ENCODE data around the gene VWC2. TPM values are rescaled to one million over a fixed set of nuclear protein-coding genes. Genes with fewer than 3 reads are reported as not detected.

The VWC2 gene
- total and polyA plus RNA-seq, 4 donors: 0.02 to 0.09 TPM; not detected in 2

- H3K9ac ChIP-seq (ENCODE audit: insufficient read depth in 1 of 2, low read length in 2 of 2): no peak overlapping the region
- H3K36me3 ChIP-seq (ENCODE audit: control insufficient read depth in 4 of 4, insufficient read depth in 4 of 4, low read length in 4 of 4): no peaks in the 10 kb centered on the region
- H3K27ac ChIP-seq (ENCODE audit: low read depth in 1 of 2, low read length in 1 of 2): peak overlapping the region in 1 of 2 donors; percentile 29
- ATAC-seq (ENCODE audit: insufficient read depth, low FRiP score): no peak
- H3K9me3 ChIP-seq (ENCODE audit: control insufficient read depth in 4 of 4, insufficient read depth in 3 of 4, low read length in 3 of 4): peaks cover 0 to 3% (median 0%) of the 10 kb centered on the region in 4 donors
- WGBS, 2 donors: 89 to 91% methylated on average over 4 of the region's 4 CpGs
- no peaks in the 10 kb centered on the region for H3K4me1 ChIP-seq (ENCODE audit: control insufficient read depth in 5 of 5, insufficient read depth in 5 of 5, low read length in 5 of 5)
- DNase-seq: no peak
- no peak for TF ChIP-seq CTCF (IDR thresholded peaks at IDR 0.05; ENCODE audit: control extremely low read depth, extremely low read depth)
- no peaks in the 10 kb centered on the region for H3K27me3 ChIP-seq (ENCODE audit: control insufficient read depth in 3 of 3, insufficient read depth in 3 of 3, low read length in 2 of 3)
- H3K4me3 ChIP-seq: no peak overlapping the region
These were observed 30.4 kb downstream of the VWC2 start for GRCh38 chr7:49803812-49804211.

- no peaks in the 10 kb centered on the region for H3K4me1 ChIP-seq (ENCODE audit: control insufficient read depth in 5 of 5, insufficient read depth in 5 of 5, low read length in 5 of 5)
- H3K27ac ChIP-seq (ENCODE audit: low read depth in 1 of 2, low read length in 1 of 2): peak overlapping the region in 1 of 2 donors; percentile 18
- no peak for ATAC-seq (ENCODE audit: insufficient read depth, low FRiP score)
- H3K27me3 ChIP-seq (ENCODE audit: control insufficient read depth in 3 of 3, insufficient read depth in 3 of 3, low read length in 2 of 3): no peaks in the 10 kb centered on the region
- TF ChIP-seq CTCF (IDR thresholded peaks at IDR 0.05; ENCODE audit: control extremely low read depth, extremely low read depth): no peak
- no peak for DNase-seq
- no peak overlapping the region for H3K4me3 ChIP-seq
- peaks cover 0 to 3% (median 0%) of the 10 kb centered on the region in 4 donors for H3K9me3 ChIP-seq (ENCODE audit: control insufficient read depth in 4 of 4, insufficient read depth in 3 of 4, low read length in 3 of 4)
- whole genome bisulfite sequencing, 2 donors: 66 to 72% methylated on average over 2 of the region's 2 CpGs
- H3K36me3 ChIP-seq (ENCODE audit: control insufficient read depth in 4 of 4, insufficient read depth in 4 of 4, low read length in 4 of 4): no peaks in the 10 kb centered on the region
- H3K9ac ChIP-seq (ENCODE audit: insufficient read depth in 1 of 2, low read length in 2 of 2): no peak overlapping the region
These were observed 32.1 kb downstream of the VWC2 start for GRCh38 chr7:49805371-49806007.

- peaks cover 0 to 3% (median 0%) of the 10 kb centered on the region in 4 donors for H3K9me3 ChIP-seq (ENCODE audit: control insufficient read depth in 4 of 4, insufficient read depth in 3 of 4, low read length in 3 of 4)
- no peak for ATAC-seq (ENCODE audit: insufficient read depth, low FRiP score)
- no peaks in the 10 kb centered on the region for H3K36me3 ChIP-seq (ENCODE audit: control insufficient read depth in 4 of 4, insufficient read depth in 4 of 4, low read length in 4 of 4)
- no peak for TF ChIP-seq CTCF (IDR thresholded peaks at IDR 0.05; ENCODE audit: control extremely low read depth, extremely low read depth)
- H3K4me1 ChIP-seq (ENCODE audit: control insufficient read depth in 5 of 5, insufficient read depth in 5 of 5, low read length in 5 of 5): peaks cover 0 to 9% (median 0%) of the 10 kb centered on the region in 5 donors
- H3K4me3 ChIP-seq: no peak overlapping the region
- DNase-seq: no peak
- no peak overlapping the region for H3K27ac ChIP-seq (ENCODE audit: low read depth in 1 of 2, low read length in 1 of 2)
- H3K9ac ChIP-seq (ENCODE audit: insufficient read depth in 1 of 2, low read length in 2 of 2): no peak overlapping the region
- H3K27me3 ChIP-seq (ENCODE audit: control insufficient read depth in 3 of 3, insufficient read depth in 3 of 3, low read length in 2 of 3): no peaks in the 10 kb centered on the region
These were observed 39.1 kb downstream of the VWC2 start for GRCh38 chr7:49812534-49812933.

- no peak overlapping the region for H3K4me3 ChIP-seq
- ATAC-seq (ENCODE audit: insufficient read depth, low FRiP score): no peak
- no peak overlapping the region for H3K27ac ChIP-seq (ENCODE audit: low read depth in 1 of 2, low read length in 1 of 2)
- no peaks in the 10 kb centered on the region for H3K36me3 ChIP-seq (ENCODE audit: control insufficient read depth in 4 of 4, insufficient read depth in 4 of 4, low read length in 4 of 4)
- peaks cover 0 to 9% (median 0%) of the 10 kb centered on the region in 5 donors for H3K4me1 ChIP-seq (ENCODE audit: control insufficient read depth in 5 of 5, insufficient read depth in 5 of 5, low read length in 5 of 5)
- H3K27me3 ChIP-seq (ENCODE audit: control insufficient read depth in 3 of 3, insufficient read depth in 3 of 3, low read length in 2 of 3): no peaks in the 10 kb centered on the region
- 79 to 94% methylated on average over 1 of the region's 1 CpG for WGBS, 2 donors
- TF ChIP-seq CTCF (IDR thresholded peaks at IDR 0.05; ENCODE audit: control extremely low read depth, extremely low read depth): no peak
- H3K9me3 ChIP-seq (ENCODE audit: control insufficient read depth in 4 of 4, insufficient read depth in 3 of 4, low read length in 3 of 4): peaks cover 0 to 3% (median 0%) of the 10 kb centered on the region in 4 donors
- DNase-seq: no peak
- no peak overlapping the region for H3K9ac ChIP-seq (ENCODE audit: insufficient read depth in 1 of 2, low read length in 2 of 2)
These were observed 43.8 kb downstream of the VWC2 start for GRCh38 chr7:49817279-49817678.

Data from lung (tissue), 12 donors.